ENCODE measurements around the gene DCAF15. TPM values are rescaled to one million over a fixed set of nuclear protein-coding genes. Genes with fewer than 3 reads are reported as not detected.

Gene DCAF15
- total and polyA plus RNA-seq, 2 donors (not counting 3 experiments of a cell fraction or from before 2014, with no cell fraction given) = 41.9 to 42.4 TPM

GRCh38 chr19:13926010-13926409, 26.3 kb upstream of the DCAF15 start:
- no peaks in the 10 kb centered on the region for H4K20me1 ChIP-seq (replicated peaks; ENCODE audit: control insufficient read depth, extremely low read depth, insufficient read depth, low read length)
- no peak overlapping the region for H3K27ac ChIP-seq (ENCODE audit: insufficient read depth, low read depth, low read length)
- no TSS peak for BruUV-seq (replicated peaks)
- dilution Hi-C loops (cut with MboI; ENCODE audit: extremely low pct_ligation_motif_present, low sequenced_read_pairs) = no loop called here
- intact Hi-C loops (cut with micrococcal nuclease) = no loop called here
- H3K27me3 ChIP-seq (ENCODE audit: control insufficient read depth in 2 of 2, insufficient read depth in 2 of 2, low read length in 2 of 2) = no peaks in the 10 kb centered on the region
- H3K4me1 ChIP-seq (ENCODE audit: control insufficient read depth, extremely low read depth, insufficient read depth, low read length) = no peaks in the 10 kb centered on the region
- ChIA-PET CTCF (interaction anchor here (0.8 to 1.9 kb wide), 3 partner anchors 10 to 106 kb away, joined by 3 to 5 read pairs (median 5); partner anchors contain the start of gene IL27RA), POLR2A (no interaction called here)
- no peak for DNase-seq (ENCODE audit: low read depth, low spot score)
- H3K9me1 ChIP-seq (replicated peaks; ENCODE audit: control insufficient read depth, extremely low read depth, insufficient read depth, low read length) = no peaks in the 10 kb centered on the region
- no peaks in the 10 kb centered on the region for H3K9me3 ChIP-seq (replicated peaks; ENCODE audit: control insufficient read depth, insufficient read depth, low read length)
- H3K9ac ChIP-seq (replicated peaks; ENCODE audit: extremely low read depth, insufficient read depth, low read length) = no peak overlapping the region
- no peak overlapping the region for H3K4me3 ChIP-seq (replicated peaks in 1 of 3; ENCODE audit: insufficient read depth in 1 of 3, low read depth in 1 of 3, low read length in 3 of 3)
- TF ChIP-seq MYC (IDR thresholded peaks at IDR 0.05; ENCODE audit: low read depth, low read length) = no peak
- TF ChIP-seq GATA2 (IDR thresholded peaks at IDR 0.05; ENCODE audit: insufficient read depth, insufficient read length, low read depth, low read length) = no peak
- no peak for TF ChIP-seq FOS (IDR thresholded peaks at IDR 0.05; ENCODE audit: borderline replicate concordance, insufficient read depth, low read length)
- TF ChIP-seq MAX (IDR thresholded peaks at IDR 0.05; ENCODE audit: insufficient read depth, insufficient read length) = no peak
- no peak for TF ChIP-seq EZH2 (IDR thresholded peaks at IDR 0.05; ENCODE audit: borderline replicate concordance, low read depth, low read length, severe bottlenecking)
- no peak for TF ChIP-seq CTCF (IDR thresholded peaks at IDR 0.05; ENCODE audit: extremely low read depth in 1 of 2, insufficient read depth in 1 of 2, low read depth in 1 of 2, low read length in 2 of 2)
- no peak for TF ChIP-seq JUN (IDR thresholded peaks at IDR 0.05; ENCODE audit: borderline replicate concordance, insufficient read depth, insufficient read length, low read depth)
- no peak for TF ChIP-seq POLR2A (IDR thresholded peaks at IDR 0.05; ENCODE audit: low read depth, low read length)
- TF ChIP-seq POLR2AphosphoS5 (IDR thresholded peaks at IDR 0.05; ENCODE audit: insufficient read depth, low read depth, low read length) = no peak
- H3K36me3 ChIP-seq (ENCODE audit: control insufficient read depth in 2 of 2, extremely low read depth in 1 of 2, insufficient read depth in 2 of 2, low read length in 2 of 2) = peaks cover 2 to 21% of the 10 kb centered on the region in 2 experiments
- no peaks in the 10 kb centered on the region for H3K79me2 ChIP-seq (ENCODE audit: control insufficient read depth, insufficient read depth, low read length)
- no peak for FAIRE-seq
- H3K4me2 ChIP-seq (ENCODE audit: insufficient read depth, low read length) = no peak overlapping the region
- H2AFZ ChIP-seq (ENCODE audit: low read depth, low read length) = no peak overlapping the region
